ENCODE measurements around the gene TUBB4B.
A peak's percentile ranks its signal among the peaks of the same experiment; 100 is the strongest.

The TUBB4B gene

GRCh38 chr9:137213160-137214060 lies 27.7 kb upstream of the TUBB4B start:
- DNase-seq = no peak

GRCh38 chr9:137214620-137215019 lies 26.5 kb upstream of the TUBB4B start:
- no peak for DNase-seq

GRCh38 chr9:137215196-137215986 lies 25.7 kb upstream of the TUBB4B start:
- no peak for DNase-seq

- DNase-seq = no peak
Observed at GRCh38 chr9:137216188-137216965, 24.7 kb upstream of the TUBB4B start.

GRCh38 chr9:137217276-137218211 lies 23.5 kb upstream of the TUBB4B start:
- DNase-seq = no peak

- no peak for DNase-seq
Observed at GRCh38 chr9:137218212-137218753, 22.8 kb upstream of the TUBB4B start.

- no peak for DNase-seq
Observed at GRCh38 chr9:137218754-137219271, 22.3 kb upstream of the TUBB4B start.

GRCh38 chr9:137219757-137220316 lies 21.2 kb upstream of the TUBB4B start:
- no peak for DNase-seq

GRCh38 chr9:137220317-137221094 lies 20.6 kb upstream of the TUBB4B start:
- no peak for DNase-seq

- no peak for DNase-seq
Observed at GRCh38 chr9:137221095-137221505, 20.0 kb upstream of the TUBB4B start.

- DNase-seq = peak; percentile 32
Observed at GRCh38 chr9:137221506-137222111, 19.5 kb upstream of the TUBB4B start.

GRCh38 chr9:137222190-137223077 lies 18.7 kb upstream of the TUBB4B start, which contains the start of gene RNF208:
RNF208 (minus strand) TSS chr9:137222240; CDS start chr9:137221212, 1,028 bp downstream.
- DNase-seq = no peak

- DNase-seq = peak; percentile 99
Observed at GRCh38 chr9:137223078-137223970, 17.8 kb upstream of the TUBB4B start.

- no peak for DNase-seq
Observed at GRCh38 chr9:137224830-137225694, 16.0 kb upstream of the TUBB4B start, which contains the start of gene CYSRT1. CYSRT1 (plus strand) TSS chr9:137225174; CDS start chr9:137225622, 448 bp downstream.

GRCh38 chr9:137225699-137226331 lies 15.3 kb upstream of the TUBB4B start:
- no peak for DNase-seq

Data from CD4-positive, alpha-beta T cell treated with Interleukin-10 for 1 hour (primary cell).